Skeletal muscle tissue (tissue), 4 donors: ENCODE data around the gene ACO1. TPM values are rescaled to one million over a fixed set of nuclear protein-coding genes. Genes with fewer than 3 reads are reported as not detected.

ENCODE experiments used
- H3K27ac ChIP-seq: one replicate; pipeline ENCODE4 v1.7.0; 2013; ENCODE audit warnings: mild to moderate bottlenecking, low read depth, low read length, inconsistent platforms
- H3K27me3 ChIP-seq, 3 donors: one replicate each; pipeline ENCODE4 v1.7.0; 2013; ENCODE audit warnings: low read length in 3 of 3; ENCODE audit not compliant: control insufficient read depth in 3 of 3, insufficient read depth in 3 of 3
- H3K36me3 ChIP-seq, 3 donors: one replicate each; pipeline ENCODE4 v1.7.0; 2013; ENCODE audit warnings: low read length in 3 of 3; ENCODE audit not compliant: control insufficient read depth in 3 of 3, insufficient read depth in 3 of 3
- H3K4me1 ChIP-seq, 3 donors: one replicate each; pipeline ENCODE4 v1.7.0; 2013; ENCODE audit warnings: low read length in 3 of 3, mild to moderate bottlenecking in 3 of 3; ENCODE audit not compliant: control insufficient read depth in 3 of 3, insufficient read depth in 3 of 3
- H3K4me3 ChIP-seq, 3 donors: one replicate each; pipeline ENCODE4 v1.7.0; 2013; ENCODE audit warnings: low read length in 3 of 3
- H3K9ac ChIP-seq, 3 donors: one replicate each; pipeline ENCODE4 v1.7.0; 2013; ENCODE audit warnings: low read length in 3 of 3, mild to moderate bottlenecking in 3 of 3, moderate library complexity in 2 of 3, low read depth in 1 of 3
- H3K9me3 ChIP-seq, 3 donors: one replicate each; pipeline ENCODE4 v1.7.0; 2013; ENCODE audit warnings: low read length in 3 of 3; ENCODE audit not compliant: control insufficient read depth in 3 of 3
- total RNA-seq: library from RNA; depleted of rRNA; stranded (reverse); fragments of >200 nt; gene quantifications from one replicate; pipeline ENCODE4 v1.2.3, GENCODE V29; 2014
- donor health status: Osteomylitis.

ACO1 gene
- 24.5 TPM for total RNA-seq

DNA sequence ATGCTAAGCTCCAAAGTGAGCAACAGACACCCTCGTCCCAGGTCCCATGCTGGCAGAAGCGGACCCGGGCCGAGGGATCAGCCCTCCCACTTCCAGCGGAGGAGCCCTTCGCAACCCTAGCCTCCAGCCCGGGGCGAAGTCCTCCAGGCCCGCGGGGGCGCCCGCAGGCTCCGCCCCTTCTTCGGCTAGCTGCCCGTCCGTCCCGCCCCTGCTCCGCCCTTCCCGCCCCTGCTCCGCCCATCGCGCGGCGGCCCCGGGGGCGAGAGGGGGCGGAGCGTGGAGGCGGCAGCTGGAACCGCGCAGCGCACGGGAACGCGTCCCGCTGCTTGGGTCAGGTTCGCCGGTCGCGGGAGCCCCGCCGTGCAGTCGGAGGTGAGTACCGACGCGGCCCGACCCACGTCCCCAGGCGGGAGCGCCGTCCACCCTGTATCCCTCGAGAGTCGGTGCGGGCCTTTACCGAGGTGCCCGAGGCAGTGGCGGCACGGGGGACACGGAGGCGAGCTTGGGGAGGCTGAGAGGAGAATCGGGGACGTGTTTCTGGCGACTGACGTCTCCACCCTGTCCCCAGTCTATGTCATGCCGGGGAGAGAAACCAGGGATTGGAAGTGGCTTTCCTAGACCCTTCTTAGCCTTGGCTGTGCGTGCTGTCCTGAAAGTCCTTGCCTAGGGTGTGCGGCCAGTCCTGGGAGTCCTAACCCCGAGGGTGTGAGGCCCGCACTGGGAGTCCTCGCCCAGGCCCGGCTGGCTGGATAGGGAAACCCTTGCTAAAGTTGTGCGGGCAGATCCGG lies at the start of gene ACO1:
ACO1 (plus strand) TSS at position 280 of the 788 bp plus-strand sequence. CDS start 20,864 bp downstream, outside the sequence.
- peak within 1 kb of the TSS; percentile 88 to 94 (median 91) for H3K4me3 ChIP-seq
- peak within 1 kb of the TSS; percentile 86 for H3K27ac ChIP-seq
- no peaks in the 10 kb centered on the region for H3K9me3 ChIP-seq
- H3K36me3 ChIP-seq = peaks cover 0 to 8% (median 0%) of the 10 kb centered on the region in 3 donors
- peak within 1 kb of the TSS; percentile 87 to 95 (median 92) for H3K9ac ChIP-seq
- H3K4me1 ChIP-seq = peaks cover 10 to 29% (median 11%) of the 10 kb centered on the region in 3 donors
- H3K27me3 ChIP-seq = no peaks in the 10 kb centered on the region

DNA sequence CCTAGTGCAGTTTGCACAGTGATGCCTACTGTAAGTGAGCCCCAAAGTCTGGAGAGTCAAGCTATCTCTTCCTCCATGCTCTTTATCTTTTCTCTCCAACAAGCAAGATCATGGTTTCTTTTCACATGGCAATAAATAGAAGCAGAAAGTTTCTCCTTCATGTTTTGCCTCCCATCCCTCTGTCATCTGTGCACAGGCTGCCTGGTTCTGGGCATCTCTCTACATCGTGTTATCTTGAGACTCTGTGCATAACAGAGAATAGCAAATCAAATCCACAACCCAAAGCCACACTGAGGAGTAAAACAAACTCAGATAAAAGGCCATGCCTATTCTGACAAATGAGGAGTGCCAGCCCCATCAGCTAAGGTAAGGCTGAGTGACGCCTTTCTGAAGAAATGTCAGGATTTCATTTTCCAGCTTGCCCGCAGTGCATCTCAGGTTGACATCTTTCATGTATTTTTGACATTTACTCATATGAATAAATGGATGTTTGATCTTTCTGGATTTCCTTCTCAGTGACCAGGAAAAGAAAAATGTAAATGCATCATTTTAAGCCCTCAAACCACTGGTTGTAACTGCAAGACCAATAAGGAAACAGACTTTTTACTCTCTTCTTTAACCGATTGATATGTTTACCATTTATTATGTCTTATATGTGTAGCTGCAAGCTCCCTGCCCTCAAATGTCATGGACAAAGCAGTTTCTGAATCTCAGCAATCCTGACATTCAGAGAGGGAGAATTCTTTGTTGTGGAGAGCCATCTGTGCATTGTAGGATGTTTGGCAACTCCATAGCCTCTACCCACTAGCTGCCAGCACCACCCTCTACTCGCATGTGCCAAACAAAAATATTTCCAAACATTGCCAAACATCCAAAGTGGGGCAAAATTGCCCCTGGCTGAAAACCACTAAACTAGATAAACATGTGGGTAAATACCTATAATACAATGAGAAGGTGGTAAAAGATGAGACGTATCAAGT lies 49.2 kb upstream of the ACO1 start:
- H3K9me3 ChIP-seq = no peaks in the 10 kb centered on the region
- H3K27me3 ChIP-seq = no peaks in the 10 kb centered on the region
- no peak overlapping the region for H3K4me3 ChIP-seq
- no peaks in the 10 kb centered on the region for H3K4me1 ChIP-seq
- H3K27ac ChIP-seq = no peak overlapping the region
- no peaks in the 10 kb centered on the region for H3K36me3 ChIP-seq
- no peak overlapping the region for H3K9ac ChIP-seq

DNA sequence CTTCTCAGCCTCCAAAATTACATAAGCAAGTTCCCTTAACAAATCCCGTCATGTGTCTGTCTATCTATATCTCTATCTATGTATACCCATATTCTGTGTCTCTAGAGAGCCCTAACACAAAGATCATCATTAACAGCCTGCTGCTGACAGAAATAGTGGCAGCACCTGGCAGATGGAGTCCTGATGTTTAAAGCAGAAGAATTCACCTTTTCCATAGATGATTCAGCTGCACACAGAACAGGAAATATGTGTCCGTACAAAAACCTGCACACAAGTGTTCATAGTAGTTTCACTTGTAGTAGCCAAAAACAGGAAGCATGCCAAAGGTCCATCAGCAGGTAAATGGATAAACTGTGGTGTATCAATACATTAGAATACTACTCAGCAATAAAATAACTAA lies 45.0 kb upstream of the ACO1 start:
- Histone ChIP-seq H3K27me3 (no peaks in the 10 kb centered on the region), H3K4me3 (no peak overlapping the region), H3K4me1 (no peaks in the 10 kb centered on the region), H3K27ac (no peak overlapping the region), H3K9ac (no peak overlapping the region), H3K36me3 (no peaks in the 10 kb centered on the region), H3K9me3 (no peaks in the 10 kb centered on the region)

DNA sequence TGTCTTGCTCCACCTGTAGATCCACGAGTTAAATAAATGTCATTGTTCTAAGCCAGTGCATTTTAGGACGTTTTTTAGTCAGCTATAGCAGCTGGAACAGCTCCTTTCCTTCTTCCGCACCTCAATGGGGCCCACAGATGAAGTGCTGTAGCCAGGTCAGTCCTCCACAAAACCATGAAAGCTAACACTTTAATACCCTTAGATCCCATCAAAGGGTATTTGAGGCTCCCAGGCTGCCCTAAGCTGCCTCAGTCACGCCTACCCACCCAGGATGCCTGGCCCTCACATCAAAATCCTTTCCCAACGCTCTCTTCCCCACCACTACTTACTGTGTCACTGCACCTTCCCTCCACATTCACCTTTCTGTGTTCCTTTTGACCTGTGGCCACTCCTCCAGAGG lies 44.1 kb upstream of the ACO1 start:
- H3K36me3 ChIP-seq = no peaks in the 10 kb centered on the region
- no peak overlapping the region for H3K27ac ChIP-seq
- no peaks in the 10 kb centered on the region for H3K9me3 ChIP-seq
- H3K9ac ChIP-seq = no peak overlapping the region
- no peak overlapping the region for H3K4me3 ChIP-seq
- no peaks in the 10 kb centered on the region for H3K4me1 ChIP-seq
- no peaks in the 10 kb centered on the region for H3K27me3 ChIP-seq

DNA sequence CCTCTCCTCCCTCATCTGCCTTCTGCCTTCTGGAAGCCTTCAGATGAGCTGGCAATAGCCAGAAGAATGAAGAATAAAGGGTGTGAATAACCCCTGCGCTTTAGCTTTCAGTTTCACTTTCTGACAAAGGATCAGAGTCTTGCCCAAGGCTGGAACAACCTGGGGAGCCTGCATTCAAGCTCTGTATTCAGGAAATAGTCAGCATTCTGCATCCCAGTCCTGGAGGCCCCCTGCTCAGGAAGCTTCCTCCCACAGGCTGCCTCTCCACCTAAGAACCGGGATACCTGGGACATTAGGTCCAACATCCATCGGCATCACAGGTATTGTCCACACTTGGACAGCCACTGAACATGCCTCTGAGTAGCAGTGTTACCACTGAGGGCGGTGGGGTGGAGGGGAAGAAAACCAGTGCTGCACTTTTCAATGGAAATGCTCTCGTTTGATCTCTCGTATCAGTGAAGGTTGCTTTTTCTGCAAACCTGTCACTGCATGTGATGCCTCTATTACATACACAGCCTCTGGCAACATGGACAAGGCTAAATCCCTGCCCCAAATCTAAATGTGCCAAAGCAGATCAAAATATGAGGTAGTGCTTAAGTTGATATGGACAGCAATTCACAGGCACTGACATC lies 39.8 kb upstream of the ACO1 start:
- H3K4me3 ChIP-seq = no peak overlapping the region
- no peak overlapping the region for H3K9ac ChIP-seq
- no peaks in the 10 kb centered on the region for H3K36me3 ChIP-seq

DNA sequence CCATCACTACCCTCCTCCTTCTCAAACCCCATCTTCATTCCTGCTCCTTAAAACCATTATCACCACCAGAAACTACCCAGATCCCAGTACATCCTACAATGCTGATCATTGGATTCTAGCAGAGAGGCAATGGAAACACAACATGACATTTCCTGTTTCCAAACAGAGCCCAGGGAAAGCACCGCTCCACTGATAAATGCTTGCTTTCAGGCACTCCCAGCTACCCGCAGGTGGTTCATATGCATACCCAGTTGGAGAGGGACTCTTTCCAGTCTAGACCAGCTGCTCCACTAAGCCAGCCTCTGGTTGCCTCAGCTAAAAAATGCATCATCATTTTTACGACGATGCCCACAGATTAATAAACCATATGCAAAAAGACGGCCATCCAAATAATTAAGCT lies 39.2 kb upstream of the ACO1 start:
- H3K27ac ChIP-seq = no peak overlapping the region
- no peaks in the 10 kb centered on the region for H3K4me1 ChIP-seq
- H3K9me3 ChIP-seq = no peaks in the 10 kb centered on the region
- no peak overlapping the region for H3K4me3 ChIP-seq
- no peaks in the 10 kb centered on the region for H3K36me3 ChIP-seq
- no peaks in the 10 kb centered on the region for H3K27me3 ChIP-seq
- H3K9ac ChIP-seq = no peak overlapping the region

More for the DNA sequence above, 39.8 kb upstream of the ACO1 start:
- Histone ChIP-seq H3K4me1 (no peaks in the 10 kb centered on the region), H3K9me3 (no peaks in the 10 kb centered on the region), H3K27me3 (no peaks in the 10 kb centered on the region), H3K27ac (no peak overlapping the region)

DNA sequence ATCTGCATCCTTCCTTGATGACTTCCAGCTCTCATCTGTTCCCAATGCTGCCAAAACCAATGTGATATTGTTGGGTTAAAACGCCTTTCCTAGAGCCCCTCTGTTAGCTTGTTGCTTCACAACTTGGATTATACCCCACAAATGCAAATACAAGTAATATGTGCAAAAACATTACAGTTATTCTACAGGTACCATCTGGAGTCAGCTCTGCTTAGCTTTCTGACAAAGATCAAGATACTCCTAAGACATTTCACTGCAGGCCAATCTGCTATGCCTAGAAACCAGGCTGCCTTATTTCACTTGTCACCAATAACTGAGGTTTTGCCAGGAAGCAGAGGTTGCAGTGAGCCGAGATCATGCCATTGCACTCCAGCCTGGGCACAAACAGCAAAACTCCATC lies 36.9 kb upstream of the ACO1 start:
- H3K27me3 ChIP-seq = no peaks in the 10 kb centered on the region
- no peaks in the 10 kb centered on the region for H3K4me1 ChIP-seq
- H3K36me3 ChIP-seq = no peaks in the 10 kb centered on the region
- no peak overlapping the region for H3K9ac ChIP-seq
- H3K9me3 ChIP-seq = no peaks in the 10 kb centered on the region
- H3K27ac ChIP-seq = no peak overlapping the region
- H3K4me3 ChIP-seq = no peak overlapping the region

DNA sequence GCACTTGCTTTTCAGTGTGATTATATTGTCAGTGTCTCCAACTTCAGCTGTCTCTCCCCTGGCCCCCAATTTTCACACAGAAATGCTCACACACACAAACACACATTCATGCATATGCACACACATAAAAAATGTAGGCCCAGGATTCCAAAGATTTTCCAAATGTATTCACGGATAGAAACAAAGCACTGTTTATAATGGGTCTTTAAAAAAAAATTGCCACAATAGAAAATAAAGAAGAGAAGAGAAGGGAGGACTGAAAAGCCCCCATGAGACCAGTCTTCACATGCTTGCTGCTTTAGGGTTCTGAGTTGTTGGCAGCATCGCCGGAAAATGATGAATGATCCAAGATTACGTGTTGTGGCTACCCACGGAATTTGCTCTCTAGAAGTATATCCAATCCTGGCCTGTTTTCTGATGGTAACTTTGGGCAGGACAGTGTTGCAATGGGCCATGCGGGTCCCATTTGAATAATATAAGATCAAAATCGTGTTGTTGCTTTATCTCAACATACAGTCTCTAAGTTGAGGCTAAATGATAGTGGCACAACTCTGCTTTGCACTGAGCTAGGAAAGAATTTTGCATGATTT lies 36.2 kb upstream of the ACO1 start:
- H3K36me3 ChIP-seq = no peaks in the 10 kb centered on the region
- H3K27me3 ChIP-seq = no peaks in the 10 kb centered on the region
- H3K27ac ChIP-seq = no peak overlapping the region
- no peaks in the 10 kb centered on the region for H3K9me3 ChIP-seq
- no peak overlapping the region for H3K9ac ChIP-seq
- H3K4me3 ChIP-seq = no peak overlapping the region
- no peaks in the 10 kb centered on the region for H3K4me1 ChIP-seq

DNA sequence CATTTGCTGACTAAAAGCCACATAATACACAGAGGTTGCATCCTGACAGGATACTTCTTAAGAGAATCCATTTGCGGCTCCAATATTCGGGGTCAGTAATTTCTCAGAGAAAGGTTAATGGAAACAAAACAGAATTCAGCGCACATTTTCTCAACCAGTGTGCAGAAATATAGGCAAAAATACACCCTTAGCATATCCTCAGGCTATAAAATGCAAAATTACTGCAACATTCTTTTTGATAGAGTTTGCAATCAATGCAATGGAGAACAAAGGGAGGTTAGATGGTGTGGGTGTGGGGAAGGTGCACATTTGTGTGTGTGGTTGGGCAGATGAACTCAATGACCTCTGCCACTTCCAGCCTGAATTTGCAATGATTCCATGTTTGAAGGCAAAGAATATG lies 35.4 kb upstream of the ACO1 start:
- no peaks in the 10 kb centered on the region for H3K27me3 ChIP-seq
- no peak overlapping the region for H3K4me3 ChIP-seq
- no peaks in the 10 kb centered on the region for H3K4me1 ChIP-seq
- H3K9ac ChIP-seq = no peak overlapping the region
- no peak overlapping the region for H3K27ac ChIP-seq
- H3K9me3 ChIP-seq = no peaks in the 10 kb centered on the region
- H3K36me3 ChIP-seq = no peaks in the 10 kb centered on the region
